Neutrophil (primary cell): ENCODE results near the gene DIDO1.

Experiments used
- H3K27ac ChIP-seq: fragments of 200-600 bp; sonication (generic); 2 replicates; pipeline ENCODE4 v1.5.1; 2016; ENCODE audit warnings: mild to moderate bottlenecking, moderate library complexity
- H3K27me3 ChIP-seq: fragments of 200-600 bp; sonication (generic); 2 replicates; pipeline ENCODE4 v1.6.0; 2016; ENCODE audit warnings: mild to moderate bottlenecking
- H3K36me3 ChIP-seq: fragments of 200-600 bp; sonication (generic); 2 replicates; pipeline ENCODE4 v1.5.1; 2017
- H3K4me1 ChIP-seq, 2 experiments: fragments of 200-600 bp in 1 of 2; sonication (generic) in 1 of 2; 1 replicate in 1 of 2; 2 replicates in 1 of 2; pipeline versions ENCODE4 v1.5.1 to v1.6.1; 2013 to 2016; ENCODE audit warnings: low read depth in 1 of 2, low read length in 1 of 2, mild to moderate bottlenecking in 1 of 2, moderate library complexity in 1 of 2; ENCODE audit not compliant: control insufficient read depth in 1 of 2, insufficient read depth in 1 of 2
- H3K4me3 ChIP-seq, 2 experiments: fragments of 200-600 bp in 1 of 2; sonication (generic) in 1 of 2; 1 replicate in 1 of 2; 2 replicates in 1 of 2; pipeline ENCODE4 v1.5.1; 2013 to 2016; ENCODE audit warnings: low read depth in 1 of 2, low read length in 1 of 2, mild to moderate bottlenecking in 1 of 2, moderate library complexity in 1 of 2
- H3K9me3 ChIP-seq: fragments of 200-600 bp; sonication (generic); 2 replicates; pipeline ENCODE4 v1.5.1; 2016
- CTCF ChIP-seq: fragments of 200-600 bp; sonication (generic); IDR thresholded peaks from 2 replicates; pipeline ENCODE4 v1.5.1; 2016; ENCODE audit warnings: antibody characterized with exemption

DIDO1 gene

GRCh38 chr20:62906647-62907375 lies 19.5 kb downstream of the DIDO1 start:
- no peak overlapping the region for H3K4me3 ChIP-seq
- TF ChIP-seq CTCF = no peak

GRCh38 chr20:62906209-62906608 lies 20.1 kb downstream of the DIDO1 start:
- Histone ChIP-seq H3K4me3 (no peak overlapping the region), H3K27ac (no peak overlapping the region), H3K27me3 (no peaks in the 10 kb centered on the region), H3K36me3 (peaks cover 100% of the 10 kb centered on the region), H3K9me3 (no peaks in the 10 kb centered on the region), H3K4me1 (no peaks in the 10 kb centered on the region)
- TF ChIP-seq CTCF = no peak

More at GRCh38 chr20:62906647-62907375, 19.5 kb downstream of the DIDO1 start:
- H3K4me1 ChIP-seq = no peaks in the 10 kb centered on the region
- H3K27me3 ChIP-seq = no peaks in the 10 kb centered on the region
- H3K9me3 ChIP-seq = no peaks in the 10 kb centered on the region
- H3K27ac ChIP-seq = no peak overlapping the region
- peaks cover 100% of the 10 kb centered on the region for H3K36me3 ChIP-seq

GRCh38 chr20:62905536-62906117 lies 20.7 kb downstream of the DIDO1 start:
- peaks cover 100% of the 10 kb centered on the region for H3K36me3 ChIP-seq
- H3K9me3 ChIP-seq = no peaks in the 10 kb centered on the region
- no peak overlapping the region for H3K4me3 ChIP-seq
- no peak overlapping the region for H3K27ac ChIP-seq
- TF ChIP-seq CTCF = no peak
- H3K27me3 ChIP-seq = no peaks in the 10 kb centered on the region
- peaks cover 0 to 1% of the 10 kb centered on the region in 2 experiments for H3K4me1 ChIP-seq

- Histone ChIP-seq H3K36me3 (peaks cover 78% of the 10 kb centered on the region), H3K27ac (no peak overlapping the region), H3K4me1 (peaks cover 6 to 12% of the 10 kb centered on the region in 2 experiments)
Measured at GRCh38 chr20:62902926-62903615, 23.2 kb downstream of the DIDO1 start.

GRCh38 chr20:62901891-62902290 lies 24.4 kb downstream of the DIDO1 start:
- H3K4me3 ChIP-seq = no peak overlapping the region
- H3K4me1 ChIP-seq = peaks cover 6 to 12% of the 10 kb centered on the region in 2 experiments
- no peak for TF ChIP-seq CTCF
- no peaks in the 10 kb centered on the region for H3K9me3 ChIP-seq
- no peak overlapping the region for H3K27ac ChIP-seq
- H3K36me3 ChIP-seq = peaks cover 71% of the 10 kb centered on the region
- H3K27me3 ChIP-seq = no peaks in the 10 kb centered on the region

More at GRCh38 chr20:62902926-62903615, 23.2 kb downstream of the DIDO1 start:
- H3K9me3 ChIP-seq = no peaks in the 10 kb centered on the region
- H3K27me3 ChIP-seq = no peaks in the 10 kb centered on the region
- TF ChIP-seq CTCF = no peak
- no peak overlapping the region for H3K4me3 ChIP-seq
